Activated T-cell treated with anti-CD3 and anti-CD28 coated beads, Interleukin-2, amount 50 U/mL, for 4 hours (primary cell): ENCODE data around the gene WFS1. TPM values are rescaled to one million over a fixed set of nuclear protein-coding genes. Genes with fewer than 3 reads are reported as not detected.
A peak's percentile ranks its signal among the peaks of the same experiment; 100 is the strongest.

Source experiments
- ATAC-seq, 2 donors: fragments of 200-7000 bp; cut with Tn5 transposase; one replicate each; pipeline ENCODE4 v1.10.0; 2021
- DNase-seq: peaks from one replicate; pipeline ENCODE4 v3.0.0-alpha.2; 2020
- H3K27me3 Mint-ChIP-seq: one replicate; pipeline ENCODE4 v1.8.0; 2021; ENCODE audit warnings: low read depth, mixed read lengths
- H3K36me3 Mint-ChIP-seq: one replicate; pipeline ENCODE4 v1.8.0; 2022; ENCODE audit warnings: mixed read lengths; ENCODE audit not compliant: insufficient read depth
- H3K4me1 Mint-ChIP-seq: one replicate; pipeline ENCODE4 v1.8.0; 2021; ENCODE audit warnings: low read depth, mixed read lengths
- H3K4me3 Mint-ChIP-seq: one replicate; pipeline ENCODE4 v1.8.0; 2021; ENCODE audit warnings: mild to moderate bottlenecking, moderate library complexity, mixed read lengths
- H3K9me3 Mint-ChIP-seq: one replicate; pipeline ENCODE4 v1.8.0; 2021; ENCODE audit warnings: mixed read lengths
- total RNA-seq, 3 donors: library from RNA; stranded (reverse); gene quantifications; one replicate each; pipeline ENCODE4 v1.2.1, GENCODE V29; 2021

The WFS1 gene
- total RNA-seq, 3 donors from 2014 or later, result 7.0 to 7.7 (median 7.3) TPM

DNA sequence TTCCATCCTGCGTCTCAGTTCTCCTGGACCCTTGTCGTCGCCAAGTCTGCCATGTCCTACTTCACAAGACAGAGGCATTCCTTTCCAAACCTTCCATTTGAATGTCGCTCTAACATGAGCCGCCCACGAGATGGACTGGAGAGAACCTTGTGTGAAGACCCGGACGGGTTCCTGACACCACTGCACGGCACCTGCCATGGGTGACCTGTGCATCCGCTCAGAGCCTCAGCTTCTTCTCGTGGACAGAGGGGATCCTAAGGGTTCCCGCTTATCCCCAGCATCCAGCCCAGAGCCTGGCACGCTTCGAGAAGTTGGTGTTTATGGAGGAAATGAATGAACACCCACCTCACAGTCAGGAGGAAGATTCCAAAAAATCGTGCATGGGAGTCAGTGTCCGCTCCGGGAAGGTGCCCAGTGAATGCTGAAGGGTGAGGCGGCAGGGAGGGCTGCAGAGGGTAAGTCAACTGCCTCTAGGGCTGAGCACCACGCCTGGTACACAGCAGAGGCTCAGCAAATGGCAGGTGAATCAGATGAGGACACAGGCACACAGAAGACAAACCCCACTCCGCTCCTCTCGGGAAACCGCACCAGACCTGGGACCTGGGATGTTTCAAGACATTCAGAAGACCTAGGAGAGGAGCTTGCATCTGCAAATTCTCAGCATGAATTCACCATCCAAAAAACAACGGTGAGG is 52.6 kb downstream of the WFS1 start:
- DNase-seq (no peak), ATAC-seq (no peak)
- peaks cover 44% of the 10 kb centered on the region for H3K27me3 Mint-ChIP-seq
- no peaks in the 10 kb centered on the region for H3K9me3 Mint-ChIP-seq
- H3K4me1 Mint-ChIP-seq, result no peaks in the 10 kb centered on the region
- H3K36me3 Mint-ChIP-seq, result no peaks in the 10 kb centered on the region
- no peak overlapping the region for H3K4me3 Mint-ChIP-seq

DNA sequence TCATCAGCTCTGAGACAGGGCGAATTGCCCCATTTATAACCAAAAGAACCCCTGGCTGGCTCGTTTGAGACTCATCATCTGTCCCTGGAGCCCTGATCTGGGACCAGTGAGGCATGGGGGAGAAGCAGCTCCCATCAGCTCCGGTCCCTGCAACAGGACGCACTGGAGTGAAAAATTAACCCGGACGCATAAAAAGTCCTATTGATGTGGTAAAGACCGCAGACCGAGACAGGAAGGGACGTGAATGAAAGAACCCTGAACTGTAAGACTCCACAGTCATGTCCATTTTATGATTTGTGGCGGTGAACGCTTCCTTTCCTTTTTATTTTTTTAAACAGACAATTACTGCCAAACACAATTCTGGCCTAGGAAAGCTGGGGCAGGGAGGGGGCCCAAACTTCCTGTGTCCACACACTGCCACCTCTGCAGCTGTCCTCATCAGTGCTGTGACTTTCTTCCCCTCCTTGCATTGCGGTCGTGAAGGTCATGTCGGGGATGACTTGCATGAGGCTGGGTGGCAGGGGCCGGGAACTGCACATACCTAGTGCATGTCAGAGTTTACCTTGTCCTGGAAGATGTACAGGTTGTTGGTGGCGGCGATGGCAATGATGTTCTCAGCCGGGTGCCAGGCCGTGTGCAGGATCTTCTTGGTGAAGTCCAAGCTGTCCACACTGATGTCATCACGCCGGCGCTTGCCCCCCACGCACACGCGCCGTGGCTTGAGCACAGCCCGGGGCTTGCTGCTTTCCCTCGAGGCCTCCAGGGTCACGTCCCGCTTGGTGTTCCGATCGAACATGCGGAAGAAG is 53.3 kb downstream of the WFS1 start:
- Mint-ChIP-seq H3K36me3 (no peaks in the 10 kb centered on the region), H3K4me1 (no peaks in the 10 kb centered on the region), H3K27me3 (peaks cover 42% of the 10 kb centered on the region), H3K9me3 (no peaks in the 10 kb centered on the region), H3K4me3 (no peak overlapping the region)
- DNase-seq, result no peak
- ATAC-seq, result no peak

DNA sequence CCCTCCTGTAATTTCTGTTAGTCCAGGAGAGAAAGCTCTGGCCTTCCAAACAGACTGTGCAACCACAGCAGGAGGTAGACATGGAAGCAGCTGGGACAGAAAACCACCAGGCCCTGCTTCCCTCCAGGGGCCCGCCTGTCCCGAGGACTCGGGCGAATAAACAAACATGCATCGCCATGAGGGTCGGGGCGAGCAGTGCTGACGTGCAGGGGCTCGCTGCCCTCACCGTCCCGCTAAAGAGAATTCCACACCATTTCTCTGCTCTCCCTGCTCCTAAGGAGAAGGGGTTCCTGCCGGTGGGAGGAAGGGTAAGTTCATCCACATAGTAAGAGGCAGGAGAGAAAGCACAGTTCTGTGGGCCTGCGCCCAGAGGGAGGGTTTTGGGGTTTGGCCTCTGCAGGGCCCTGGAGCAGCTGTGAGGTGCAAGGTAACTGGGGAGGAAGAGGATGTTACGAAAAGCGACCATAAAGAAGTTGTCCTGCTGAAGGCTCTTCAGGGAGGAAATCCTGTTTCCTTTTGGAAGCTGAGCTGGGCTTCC is 54.9 kb downstream of the WFS1 start:
- H3K27me3 Mint-ChIP-seq, result peaks cover 44% of the 10 kb centered on the region
- no peak overlapping the region for H3K4me3 Mint-ChIP-seq
- no peak for DNase-seq
- no peaks in the 10 kb centered on the region for H3K9me3 Mint-ChIP-seq
- no peak for ATAC-seq
- H3K4me1 Mint-ChIP-seq, result no peaks in the 10 kb centered on the region
- H3K36me3 Mint-ChIP-seq, result no peaks in the 10 kb centered on the region

DNA sequence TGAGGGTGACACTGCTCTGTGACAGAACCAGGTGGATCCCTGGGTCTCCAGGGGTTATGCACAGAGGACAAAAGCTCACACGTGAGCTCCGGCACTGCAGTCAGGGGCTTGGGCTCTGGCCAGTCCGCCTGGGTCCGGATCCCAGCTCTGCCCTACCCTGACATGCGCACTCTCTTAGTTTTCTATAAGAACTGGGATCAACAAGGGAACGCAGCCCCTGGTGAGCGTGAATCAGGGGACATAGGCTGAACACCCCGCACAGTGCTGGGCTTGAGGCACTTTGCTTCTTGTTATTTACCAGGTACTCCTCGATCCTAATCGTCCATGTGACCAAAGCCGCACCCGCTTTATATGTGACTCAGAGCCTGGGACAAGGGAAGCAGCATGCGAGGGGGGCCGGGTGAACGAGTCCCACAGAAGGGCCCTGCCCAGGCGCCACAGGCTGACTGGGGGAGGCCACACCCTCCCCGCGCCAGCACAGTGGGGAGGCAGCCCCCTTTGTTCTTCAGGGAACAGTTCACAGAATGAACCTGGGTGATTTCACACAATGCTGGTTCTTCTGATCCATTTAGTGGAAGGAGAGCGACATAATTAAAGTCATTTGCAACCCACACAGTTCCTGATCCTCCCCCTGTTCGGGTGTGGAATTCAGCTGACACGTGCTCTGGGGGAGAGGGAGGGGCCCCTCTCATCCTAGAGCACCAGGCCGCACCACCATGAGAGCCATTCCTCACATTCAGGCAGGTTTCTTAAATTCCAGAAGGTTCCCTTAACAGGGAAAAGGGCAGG is 55.5 kb downstream of the WFS1 start:
- Mint-ChIP-seq H3K4me3 (no peak overlapping the region), H3K36me3 (no peaks in the 10 kb centered on the region), H3K27me3 (peaks cover 44% of the 10 kb centered on the region), H3K4me1 (no peaks in the 10 kb centered on the region), H3K9me3 (no peaks in the 10 kb centered on the region)
- ATAC-seq, result no peak
- no peak for DNase-seq

DNA sequence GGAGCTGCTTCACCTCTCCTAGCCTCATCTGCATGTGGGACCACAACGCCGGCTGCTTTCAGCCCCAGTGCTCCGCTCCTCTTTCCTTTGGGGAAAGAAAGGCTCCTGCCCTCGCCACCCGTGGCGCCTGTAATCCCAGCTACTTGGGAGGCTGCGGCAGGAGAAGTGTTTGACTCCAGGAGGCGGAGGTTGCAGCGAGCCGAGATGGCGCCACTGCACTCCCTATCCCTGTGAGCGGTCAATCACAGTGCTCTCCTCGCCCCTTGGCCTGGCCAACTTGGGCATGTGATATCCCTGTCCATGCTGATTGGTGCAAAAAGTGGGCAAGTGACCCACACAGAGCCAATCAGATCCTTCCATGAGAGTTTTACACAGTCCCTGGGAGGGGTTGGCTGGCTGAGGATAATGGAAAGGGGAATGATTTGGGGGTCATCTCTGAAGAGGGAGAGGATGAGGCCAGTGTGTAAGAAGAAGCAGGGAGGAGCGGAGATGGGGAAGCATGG is 56.2 kb downstream of the WFS1 start:
- no peaks in the 10 kb centered on the region for H3K36me3 Mint-ChIP-seq
- H3K27me3 Mint-ChIP-seq, result peaks cover 42% of the 10 kb centered on the region
- no peak overlapping the region for H3K4me3 Mint-ChIP-seq
- no peaks in the 10 kb centered on the region for H3K4me1 Mint-ChIP-seq
- ATAC-seq, result no peak
- no peaks in the 10 kb centered on the region for H3K9me3 Mint-ChIP-seq
- DNase-seq, result no peak

DNA sequence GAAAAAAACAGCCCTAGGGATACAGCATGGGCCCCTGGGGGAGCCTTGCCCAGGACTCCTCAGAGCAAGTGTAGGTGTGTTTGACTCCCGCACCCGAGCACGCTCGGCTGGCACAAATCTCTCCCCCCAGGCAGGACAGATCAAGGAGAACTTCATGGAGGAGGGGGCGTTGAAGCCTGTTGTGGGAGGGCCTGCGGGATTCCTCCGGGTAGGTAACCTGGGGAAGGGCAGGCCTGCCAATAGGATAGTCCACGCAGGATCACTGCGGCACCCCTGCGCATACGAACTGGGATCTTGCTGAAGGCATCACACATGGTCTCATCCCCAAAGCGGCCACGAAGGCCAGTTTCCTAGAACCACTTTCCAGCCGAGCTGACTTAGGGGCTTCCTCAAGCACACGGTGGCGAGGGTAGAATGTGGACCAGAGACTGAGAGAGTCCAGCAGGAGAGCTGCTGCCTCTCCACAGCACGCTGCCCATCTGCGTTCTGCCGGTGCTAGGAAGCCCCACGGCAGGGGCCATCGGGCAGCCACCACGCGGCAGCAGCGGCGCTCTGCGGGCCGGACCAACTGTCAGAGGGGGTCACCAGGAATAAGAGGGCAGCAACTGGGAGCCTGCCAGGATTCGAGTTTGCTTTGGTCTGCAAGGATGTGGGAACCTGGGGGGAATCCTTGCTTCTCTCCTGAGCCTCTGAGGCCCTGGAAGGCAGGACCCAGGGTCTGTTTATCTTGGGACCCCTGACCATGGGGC is 56.8 kb downstream of the WFS1 start:
- no peak for DNase-seq
- Mint-ChIP-seq H3K9me3 (no peaks in the 10 kb centered on the region), H3K4me1 (no peaks in the 10 kb centered on the region)

DNA sequence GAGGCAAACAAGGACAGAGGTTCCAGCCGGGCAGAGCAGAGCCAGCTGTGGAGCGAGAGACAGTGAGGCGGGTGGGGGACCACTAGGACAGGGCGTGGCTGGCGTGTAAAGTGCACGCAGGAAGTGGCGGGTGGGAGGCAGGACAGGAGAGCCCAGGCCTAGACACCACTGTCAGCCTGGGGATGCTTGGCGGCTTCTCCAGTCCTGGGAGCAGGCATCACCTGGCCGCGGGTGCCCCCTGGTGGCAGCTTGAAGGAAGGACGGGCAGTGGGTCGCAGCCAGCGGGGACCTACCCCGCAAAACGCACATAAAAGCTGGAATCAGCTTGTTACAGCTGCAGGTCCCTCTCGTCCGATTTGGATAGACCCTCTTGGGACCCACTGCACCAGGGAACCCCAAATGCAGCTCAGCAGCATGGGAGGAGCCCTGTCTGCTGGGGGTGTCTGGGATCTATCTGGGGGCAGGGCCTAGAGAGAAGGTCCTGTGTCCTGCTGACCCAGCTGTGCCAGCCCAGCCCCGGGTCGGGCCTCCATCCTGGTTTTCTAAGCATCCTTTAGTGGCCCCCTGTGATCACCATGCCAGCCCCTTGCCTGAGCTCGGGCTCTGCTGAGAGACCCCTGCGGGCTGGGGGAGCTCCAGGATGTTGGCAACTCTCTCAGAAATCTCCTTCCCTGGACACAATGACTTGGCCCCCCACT is 57.7 kb downstream of the WFS1 start:
- DNase-seq (peak; percentile 76), ATAC-seq (peak; percentile 77 to 78)
- Mint-ChIP-seq H3K27me3 (peaks cover 31% of the 10 kb centered on the region), H3K4me1 (no peaks in the 10 kb centered on the region), H3K36me3 (no peaks in the 10 kb centered on the region), H3K9me3 (no peaks in the 10 kb centered on the region), H3K4me3 (no peak overlapping the region)

More for the DNA sequence above, 56.8 kb downstream of the WFS1 start:
- H3K36me3 Mint-ChIP-seq, result no peaks in the 10 kb centered on the region
- ATAC-seq, result no peak
- H3K27me3 Mint-ChIP-seq, result peaks cover 39% of the 10 kb centered on the region
- no peak overlapping the region for H3K4me3 Mint-ChIP-seq

DNA sequence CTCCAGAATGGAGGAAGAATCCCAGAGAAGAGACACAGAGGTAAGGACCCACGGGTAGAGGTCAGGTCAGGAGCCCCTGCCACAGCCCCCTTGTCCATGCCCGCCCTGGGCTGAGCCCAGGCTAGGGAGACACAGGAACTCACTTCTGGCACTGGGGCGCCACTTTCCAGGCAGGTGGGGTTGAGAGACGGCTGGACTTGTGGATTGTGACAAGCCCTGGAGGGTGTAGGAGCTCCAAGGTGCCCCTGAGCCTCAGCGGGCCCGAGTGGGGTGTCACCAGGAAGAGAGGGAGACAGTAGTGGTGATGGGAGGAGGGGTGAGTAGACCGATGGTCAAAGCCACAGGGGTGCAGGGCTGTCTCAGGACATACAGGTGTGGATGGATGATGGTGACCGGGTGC is 58.9 kb downstream of the WFS1 start:
- Mint-ChIP-seq H3K36me3 (no peaks in the 10 kb centered on the region), H3K27me3 (peaks cover 34% of the 10 kb centered on the region), H3K4me3 (no peak overlapping the region), H3K9me3 (no peaks in the 10 kb centered on the region), H3K4me1 (no peaks in the 10 kb centered on the region)
- DNase-seq (no peak), ATAC-seq (no peak)

DNA sequence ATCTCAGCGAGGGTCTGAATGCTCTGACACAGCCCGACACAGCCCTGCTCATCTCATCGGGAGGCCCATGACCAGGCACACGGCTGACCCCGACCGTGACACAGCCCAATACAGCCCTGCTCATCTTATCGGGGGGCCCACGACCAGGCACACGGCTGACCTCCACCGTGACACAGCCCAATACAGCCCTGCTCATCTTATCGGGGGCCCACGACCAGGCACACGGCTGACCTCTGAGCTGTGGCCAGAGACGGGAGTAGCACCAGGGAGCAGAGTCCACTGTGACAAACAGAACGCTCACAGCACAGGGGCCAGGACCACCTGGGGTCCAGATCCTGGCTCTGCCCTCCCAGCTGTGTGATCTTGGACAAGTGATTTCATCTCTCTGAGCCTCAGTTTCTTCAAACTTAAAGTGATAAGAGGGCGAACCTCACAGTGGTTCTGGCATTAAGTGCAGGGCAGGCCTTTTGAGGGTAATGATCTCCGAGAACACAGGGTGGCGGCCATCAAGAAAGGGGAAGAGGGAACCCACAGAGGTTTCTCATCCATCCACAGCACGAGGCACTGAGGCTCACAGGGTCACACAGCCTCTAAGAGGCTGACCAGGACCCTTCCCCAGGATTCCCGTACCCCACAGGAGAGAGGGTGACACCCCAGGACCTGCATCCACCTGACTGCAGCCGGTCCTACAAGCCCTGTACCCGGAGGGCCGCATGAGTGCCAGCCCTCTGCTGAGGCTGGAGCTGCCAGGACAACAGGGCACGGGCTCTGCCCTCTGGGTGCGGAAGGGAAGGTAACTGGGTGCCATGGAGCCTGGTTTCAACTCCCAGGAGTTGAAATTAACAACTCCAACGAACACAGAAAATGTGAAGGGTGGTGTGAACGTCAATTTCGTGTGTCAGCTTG is 60.1 kb downstream of the WFS1 start:
- Mint-ChIP-seq H3K4me3 (no peak overlapping the region), H3K36me3 (no peaks in the 10 kb centered on the region), H3K27me3 (peaks cover 32% of the 10 kb centered on the region), H3K4me1 (no peaks in the 10 kb centered on the region), H3K9me3 (no peaks in the 10 kb centered on the region)
- DNase-seq (no peak), ATAC-seq (no peak)

DNA sequence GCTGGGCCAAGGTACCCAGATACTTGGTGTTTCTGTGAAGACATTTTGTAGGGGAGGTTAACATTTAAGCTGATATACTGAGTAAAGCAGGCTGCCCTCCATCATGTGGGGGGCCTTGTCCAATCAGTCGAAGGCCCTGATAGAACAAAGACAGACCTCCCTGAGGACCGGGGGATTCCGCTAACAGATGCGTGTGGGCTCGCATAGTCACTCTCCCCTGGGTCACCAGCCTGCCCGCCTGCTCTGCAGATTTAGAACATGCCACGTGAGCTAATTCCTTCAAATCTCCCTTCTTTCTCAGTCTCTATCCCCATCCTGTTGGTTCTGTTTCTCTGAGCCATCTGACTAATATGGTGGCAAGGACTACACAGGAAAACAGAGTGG is 60.7 kb downstream of the WFS1 start:
- Mint-ChIP-seq H3K27me3 (peaks cover 38% of the 10 kb centered on the region), H3K36me3 (no peaks in the 10 kb centered on the region), H3K4me3 (no peak overlapping the region), H3K4me1 (no peaks in the 10 kb centered on the region), H3K9me3 (no peaks in the 10 kb centered on the region)
- ATAC-seq (no peak), DNase-seq (no peak)

DNA sequence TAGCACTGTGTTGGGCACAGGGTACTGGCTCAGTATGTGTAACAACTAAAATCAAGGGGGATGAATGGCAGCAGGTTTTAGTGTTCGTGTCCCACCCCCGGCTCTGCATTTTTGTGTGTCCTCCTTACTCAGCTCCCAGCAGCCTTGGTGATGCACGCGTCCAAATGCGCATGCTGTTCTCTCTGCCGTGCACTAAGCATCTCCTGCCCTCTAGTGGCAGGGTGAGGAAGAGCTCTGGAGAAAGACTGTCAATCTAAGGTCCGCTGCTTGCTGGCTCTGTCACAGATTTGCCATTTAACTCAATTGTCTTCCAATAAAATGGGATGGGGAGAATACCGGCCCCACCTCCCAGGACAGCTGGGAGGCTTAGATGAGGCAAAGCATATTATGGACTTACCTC is 61.4 kb downstream of the WFS1 start:
- DNase-seq, result no peak
- ATAC-seq, result peak in 1 of 2 donors; percentile 35
- Mint-ChIP-seq H3K36me3 (no peaks in the 10 kb centered on the region), H3K4me1 (no peaks in the 10 kb centered on the region), H3K4me3 (no peak overlapping the region), H3K9me3 (no peaks in the 10 kb centered on the region), H3K27me3 (peaks cover 37% of the 10 kb centered on the region)

DNA sequence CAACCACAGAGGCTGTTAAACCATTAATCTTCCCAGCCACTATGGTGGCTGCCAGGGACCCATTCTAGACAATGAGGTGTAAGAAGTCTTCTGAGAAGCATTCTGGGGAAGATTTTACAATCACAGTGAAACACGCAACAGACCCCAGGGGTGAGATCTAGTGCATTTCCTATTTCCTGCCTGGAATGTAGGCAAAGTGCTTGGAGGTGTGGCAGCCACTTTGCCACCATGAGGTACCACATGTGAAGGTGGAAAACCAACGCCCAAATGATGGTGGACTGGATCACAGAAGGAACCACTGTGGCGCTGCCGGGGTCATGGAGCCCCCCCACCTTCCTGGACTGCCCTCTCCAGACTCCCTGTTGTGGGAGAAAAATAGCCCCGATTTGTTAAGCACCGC is 61.8 kb downstream of the WFS1 start:
- Mint-ChIP-seq H3K4me3 (no peak overlapping the region), H3K36me3 (no peaks in the 10 kb centered on the region), H3K27me3 (peaks cover 34% of the 10 kb centered on the region), H3K4me1 (no peaks in the 10 kb centered on the region), H3K9me3 (no peaks in the 10 kb centered on the region)
- DNase-seq (no peak), ATAC-seq (no peak)
